Thyroid gland (tissue), 4 donors: ENCODE measurements around the gene FGFR4. TPM values are rescaled to one million over a fixed set of nuclear protein-coding genes. Genes with fewer than 3 reads are reported as not detected.

Experiments used
- DNase-seq, 2 donors: peaks; one replicate each; pipeline ENCODE4 v3.0.0-alpha.2; 2019
- H3K27ac ChIP-seq, 3 donors: fragments of 200-600 bp; sonication (generic); 1 replicate in 2 of 3; 2 replicates in 1 of 3; pipeline ENCODE4 v1.5.1; 2016 to 2019; ENCODE audit warnings: mild to moderate bottlenecking in 1 of 3, moderate library complexity in 1 of 3
- H3K27me3 ChIP-seq: fragments of 200-600 bp; sonication (generic); one replicate; pipeline ENCODE4 v1.5.1; 2019
- H3K36me3 ChIP-seq, 2 donors: fragments of 200-600 bp; sonication (generic); one replicate each; pipeline ENCODE4 v1.5.1; 2016 to 2019
- H3K4me1 ChIP-seq, 2 donors: fragments of 200-600 bp; sonication (generic); one replicate each; pipeline ENCODE4 v1.5.1; 2017 to 2019
- H3K4me3 ChIP-seq, 3 donors: fragments of 200-600 bp; sonication (generic); replicated peaks in 1 of 3; 1 replicate in 2 of 3; 2 replicates in 1 of 3; pipeline ENCODE4 v1.5.1; 2016; ENCODE audit warnings: mild to moderate bottlenecking in 1 of 3
- H3K9me3 ChIP-seq: fragments of 200-600 bp; sonication (generic); one replicate; pipeline ENCODE4 v1.5.1; 2017
- CTCF ChIP-seq, 6 experiments: fragments of 200-600 bp in 3 of 6; fragments of 450-650 bp in 3 of 6; sonication (generic) in 3 of 6; IDR thresholded peaks; one replicate each; pipeline ENCODE4 v1.5.1; 2016 to 2019; ENCODE audit warnings: antibody characterized with exemption in 6 of 6, mild to moderate bottlenecking in 2 of 6, inconsistent platforms in 1 of 6, moderate library complexity in 1 of 6
- POLR2A ChIP-seq, 2 donors: fragments of 450-650 bp; IDR thresholded peaks; one replicate each; pipeline ENCODE4 v1.6.1; 2017; ENCODE audit warnings: antibody characterized with exemption in 2 of 2, mild to moderate bottlenecking in 2 of 2, moderate library complexity in 1 of 2
- WGBS, 2 donors: methylation state at CpG; one replicate each; pipeline ENCODE4 v1.1.5; 2017; 5-methylcytosine and 5-hydroxymethylcytosine counted together
- intact Hi-C: fragments of 100-400 bp; cut with DNase I; formaldehyde crosslinking; loops from one replicate; pipeline ENCODE4 v1.15.1; 2023
- total RNA-seq, 4 donors: library from RNA; depleted of rRNA; stranded (reverse); fragments of >200 nt; gene quantifications; one replicate each; pipeline ENCODE4 v1.2.3, GENCODE V29; 2016

FGFR4 gene
- total RNA-seq, 4 donors from 2014 or later: 0.49 to 1.2 (median 1.1) TPM; not detected in 1

GRCh38 chr5:177105691-177106476, 19.2 kb downstream of the FGFR4 start:
- intact Hi-C loops: no loop called here
- TF ChIP-seq POLR2A (IDR thresholded peaks at IDR 0.05) (no peak), CTCF (IDR thresholded peaks at IDR 0.05) (no peak)
- no peaks in the 10 kb centered on the region for H3K27me3 ChIP-seq
- no peaks in the 10 kb centered on the region for H3K36me3 ChIP-seq
- no peaks in the 10 kb centered on the region for H3K4me1 ChIP-seq
- WGBS, 2 donors: 66 to 68% methylated on average over 19 to 24 of the region's 24 CpGs
- DNase-seq: no peak
- H3K4me3 ChIP-seq: no peak overlapping the region
- no peak overlapping the region for H3K27ac ChIP-seq
- H3K9me3 ChIP-seq: no peaks in the 10 kb centered on the region

GRCh38 chr5:177107159-177107558, 20.4 kb downstream of the FGFR4 start:
- no peak for DNase-seq
- Histone ChIP-seq H3K4me3 (no peak overlapping the region), H3K9me3 (no peaks in the 10 kb centered on the region), H3K4me1 (no peaks in the 10 kb centered on the region), H3K27ac (no peak overlapping the region), H3K36me3 (no peaks in the 10 kb centered on the region), H3K27me3 (no peaks in the 10 kb centered on the region)
- 70 to 83% methylated on average over 4 of the region's 4 CpGs for WGBS, 2 donors
- TF ChIP-seq CTCF (IDR thresholded peaks at IDR 0.05) (no peak), POLR2A (IDR thresholded peaks at IDR 0.05) (no peak)
- intact Hi-C loops: no loop called here

- no peak overlapping the region for H3K27ac ChIP-seq
- DNase-seq: no peak
Observed at GRCh38 chr5:177109810-177110209, 23.1 kb downstream of the FGFR4 start.

GRCh38 chr5:177111720-177112394, 25.1 kb downstream of the FGFR4 start:
- intact Hi-C loops: loop anchor here (5.0 to 10.0 kb wide), 3 partner anchors 133 to 393 kb away; partner anchors contain the start of gene DOK3
- no peaks in the 10 kb centered on the region for H3K36me3 ChIP-seq
- no peak overlapping the region for H3K4me3 ChIP-seq
- 24 to 27% methylated on average over 11 to 12 of the region's 12 CpGs for WGBS, 2 donors
- DNase-seq: peak; percentile 47 to 48
- no peaks in the 10 kb centered on the region for H3K27me3 ChIP-seq
- TF ChIP-seq POLR2A (IDR thresholded peaks at IDR 0.05) (no peak), CTCF (IDR thresholded peaks at IDR 0.05) (peak; percentile 81 to 98 (median 86))
- H3K9me3 ChIP-seq: no peaks in the 10 kb centered on the region
- H3K27ac ChIP-seq: no peak overlapping the region
- peaks cover 0 to 12% of the 10 kb centered on the region in 2 donors for H3K4me1 ChIP-seq

More at GRCh38 chr5:177109810-177110209, 23.1 kb downstream of the FGFR4 start:
- Histone ChIP-seq H3K4me3 (no peak overlapping the region), H3K27me3 (no peaks in the 10 kb centered on the region), H3K4me1 (peaks cover 0 to 8% of the 10 kb centered on the region in 2 donors), H3K9me3 (no peaks in the 10 kb centered on the region), H3K36me3 (no peaks in the 10 kb centered on the region)
- TF ChIP-seq POLR2A (IDR thresholded peaks at IDR 0.05) (no peak), CTCF (IDR thresholded peaks at IDR 0.05) (no peak)
- WGBS, 2 donors: 50 to 77% methylated on average over 9 of the region's 9 CpGs
- intact Hi-C loops: loop anchor here (5.0 to 10.0 kb wide), 3 partner anchors 135 to 395 kb away; partner anchors contain the start of gene DOK3
